HG03442 (cell line): Measurements from ENCODE around the gene BIN1.
A peak's percentile ranks its signal among the peaks of the same experiment; 100 is the strongest.
"Not testable (repeated sequence)": the region's sequence is repeated elsewhere in the genome, so short reads cannot be mapped to it uniquely, and the experiment has no call there.

Experiments
- ATAC-seq: cut with Tn5 transposase; IDR thresholded peaks from one replicate; pipeline ENCODE4 v1.9.1; 2021; ENCODE audit warnings: mild to moderate bottlenecking, moderate library complexity; ENCODE audit not compliant: unreplicated experiment

The BIN1 gene

DNA sequence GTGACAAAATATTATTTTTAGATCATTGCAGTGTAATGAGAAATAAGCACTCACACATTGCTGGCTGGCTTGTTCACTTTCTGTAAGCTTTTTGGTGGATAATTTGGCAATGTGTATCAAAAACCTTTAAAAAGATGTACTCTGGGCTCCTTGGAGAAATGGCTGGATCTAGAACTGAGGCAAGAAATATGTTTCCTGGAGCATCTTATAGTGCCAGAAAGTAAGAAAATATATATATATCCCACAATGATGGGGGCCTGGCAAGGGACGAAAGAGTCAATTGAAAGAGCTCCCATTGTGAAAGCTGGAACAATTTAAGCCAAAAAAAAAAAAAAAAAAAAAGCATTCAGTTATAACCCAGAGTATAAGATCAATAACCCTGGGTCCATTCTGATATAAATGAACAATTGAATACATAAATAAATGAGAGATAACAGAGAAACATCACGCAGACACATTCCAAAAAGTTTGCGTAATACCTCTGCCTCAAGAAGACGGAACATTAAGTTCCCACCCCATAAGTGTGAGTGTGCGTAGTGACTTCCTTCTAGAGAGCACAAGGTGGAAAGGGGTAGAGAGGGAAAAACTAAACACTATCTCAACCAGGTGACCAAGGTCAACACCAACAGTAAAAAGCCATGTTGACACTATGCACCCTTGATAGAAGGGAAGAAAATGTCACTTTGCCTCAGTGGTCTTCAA, 77.5 kb downstream of the BIN1 start:
- ATAC-seq = no peak

DNA sequence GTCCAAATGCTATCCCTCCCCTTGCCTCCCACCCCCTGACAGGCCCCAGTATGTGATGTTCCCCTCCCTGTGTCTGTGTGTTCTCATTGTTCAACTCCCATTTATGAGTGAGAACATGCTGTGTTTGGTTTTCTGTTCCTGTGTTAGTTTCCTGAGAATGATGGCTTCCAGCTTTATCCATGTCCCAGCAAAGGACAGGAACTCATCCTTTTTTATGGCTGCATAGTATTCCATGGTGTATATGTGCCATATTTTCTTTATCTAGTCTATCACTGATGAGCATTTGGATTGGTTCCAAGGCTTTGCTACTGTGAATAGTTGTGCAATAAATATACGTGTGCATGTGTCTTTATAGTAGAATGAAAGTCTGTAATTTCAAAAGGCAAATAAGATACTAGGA, 78.2 kb downstream of the BIN1 start:
- ATAC-seq = not testable (repeated sequence)

- ATAC-seq = no peak
Observed at GRCh38 chr2:127027715-127028114, 79.2 kb downstream of the BIN1 start.

GRCh38 chr2:127025359-127026166, 81.4 kb downstream of the BIN1 start:
- peak; percentile 97 for ATAC-seq

GRCh38 chr2:127024769-127025358, 82.1 kb downstream of the BIN1 start:
- no peak for ATAC-seq

DNA sequence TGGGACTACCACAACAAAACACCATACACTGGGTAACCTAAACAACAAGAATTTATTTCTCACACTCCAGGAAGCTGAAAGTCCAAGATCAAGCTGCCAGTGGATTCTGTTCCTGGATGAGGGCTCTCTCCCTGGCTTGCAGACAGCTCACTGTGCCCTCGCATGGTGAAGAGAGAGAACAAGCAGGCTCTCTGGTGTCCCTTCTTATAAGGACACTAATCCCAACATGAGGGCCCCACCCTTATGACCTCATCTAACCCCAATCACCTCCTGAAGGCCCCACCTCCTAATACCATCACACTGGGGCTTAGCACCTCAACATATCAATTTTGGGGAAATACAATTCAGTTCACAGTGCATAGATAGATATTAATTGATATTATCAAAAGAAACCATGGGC, 83.5 kb downstream of the BIN1 start:
- no peak for ATAC-seq

DNA sequence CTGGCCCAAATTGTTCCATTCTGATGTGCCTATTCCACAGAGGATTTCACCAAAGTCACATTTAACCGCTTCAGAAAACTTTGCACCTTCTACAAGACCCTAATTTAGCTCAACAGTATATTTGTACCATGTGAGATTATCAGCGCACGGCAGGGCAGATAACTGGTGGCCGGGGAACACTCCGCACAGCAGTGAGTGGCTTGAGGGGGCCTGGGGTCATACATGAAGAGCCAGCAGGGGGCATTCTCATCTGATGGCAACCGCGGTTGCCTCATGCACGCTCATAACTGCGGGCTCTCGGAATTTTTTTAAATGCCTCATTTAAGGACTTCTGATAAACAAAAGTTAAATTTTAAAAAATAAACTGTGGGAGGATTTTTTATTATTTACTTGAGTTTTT, 84.1 kb downstream of the BIN1 start:
- ATAC-seq = no peak

DNA sequence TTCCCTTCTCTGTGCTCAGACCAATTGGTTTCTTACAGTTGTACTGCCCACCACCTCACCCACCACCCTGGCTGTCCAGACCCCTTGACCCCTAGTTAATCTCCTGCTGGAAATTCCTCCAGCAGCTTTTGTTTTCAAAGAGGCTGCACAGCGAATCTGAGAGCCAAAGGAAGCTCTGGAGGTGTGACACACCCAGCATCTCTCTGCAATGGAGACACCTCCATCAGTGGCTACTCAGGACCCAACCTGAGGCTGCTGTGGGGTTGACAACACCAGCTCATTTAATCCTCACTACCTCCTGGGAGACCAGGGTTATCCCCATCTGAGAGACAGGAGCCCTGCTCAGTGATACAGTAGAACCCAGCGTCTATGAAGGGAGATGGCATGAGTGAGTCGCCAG, 86.4 kb downstream of the BIN1 start:
- ATAC-seq = no peak

GRCh38 chr2:127017548-127017947, 89.4 kb downstream of the BIN1 start:
- no peak for ATAC-seq

DNA sequence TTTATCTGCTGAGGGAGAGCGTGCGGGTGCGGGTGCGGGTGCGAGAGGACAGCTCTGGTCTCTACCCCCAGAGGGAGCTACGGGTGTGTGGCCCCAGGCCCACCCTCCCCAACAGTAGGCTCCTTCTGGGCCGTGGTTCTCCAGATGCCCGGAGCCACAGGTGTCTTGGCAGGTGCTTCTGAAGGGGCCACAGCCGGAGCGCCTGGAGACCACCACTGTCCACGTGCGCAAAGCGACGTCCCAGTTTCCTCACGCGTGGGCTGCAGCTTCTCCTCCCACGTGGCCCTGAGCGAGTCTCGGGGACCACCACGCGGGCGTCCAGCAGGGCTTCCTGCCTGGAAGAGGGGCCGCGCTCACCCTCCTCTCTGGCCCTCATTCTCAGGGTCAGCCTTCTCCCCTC, 90.6 kb downstream of the BIN1 start:
- ATAC-seq = no peak

DNA sequence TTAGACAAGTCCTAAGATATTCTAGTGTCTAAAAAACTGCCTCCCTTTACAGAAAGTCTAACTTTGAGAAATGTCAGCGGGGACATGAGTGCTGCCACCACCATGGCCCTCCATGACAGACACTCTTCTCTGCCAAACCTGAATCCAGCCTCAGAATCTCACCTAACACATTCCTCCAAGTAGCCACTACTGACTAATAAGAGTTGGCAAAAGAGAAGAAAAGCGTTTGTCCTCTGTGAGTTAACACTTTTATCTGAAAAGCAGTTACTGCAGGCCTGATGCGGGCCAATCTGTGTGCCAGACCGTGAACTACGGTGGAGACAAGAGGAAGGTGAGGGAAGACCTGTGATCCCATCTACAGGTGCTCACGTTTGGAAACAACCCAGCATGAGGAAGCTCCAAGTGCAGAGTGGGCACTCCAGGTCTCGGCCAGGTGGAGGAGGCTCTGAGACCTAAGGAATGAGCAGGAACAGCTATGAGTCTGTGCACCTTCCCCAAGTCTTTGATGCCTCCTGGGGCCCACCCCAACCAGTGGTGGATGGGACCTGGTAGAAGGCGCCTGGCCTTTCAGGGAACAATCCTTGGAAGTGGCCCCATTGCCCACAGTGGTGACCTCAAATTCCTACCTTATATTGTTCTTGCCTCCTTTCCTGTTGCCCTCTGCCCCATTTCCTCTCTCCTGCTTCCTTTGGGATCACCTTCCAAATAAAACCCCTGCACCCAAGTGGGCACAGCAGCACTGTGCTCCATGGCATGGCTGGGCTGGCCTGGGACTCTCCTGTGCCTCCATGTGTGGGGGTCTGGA, 91.6 kb downstream of the BIN1 start:
- ATAC-seq = no peak

- ATAC-seq = no peak
Observed at GRCh38 chr2:127014630-127015029, 92.3 kb downstream of the BIN1 start.

- no peak for ATAC-seq
Observed at GRCh38 chr2:127014224-127014623, 92.7 kb downstream of the BIN1 start.

- no peak for ATAC-seq
Observed at GRCh38 chr2:127012868-127013267, 94.1 kb downstream of the BIN1 start.

GRCh38 chr2:127012215-127012614, 94.7 kb downstream of the BIN1 start:
- ATAC-seq = no peak

GRCh38 chr2:127011796-127012195, 95.2 kb downstream of the BIN1 start:
- ATAC-seq = no peak

DNA sequence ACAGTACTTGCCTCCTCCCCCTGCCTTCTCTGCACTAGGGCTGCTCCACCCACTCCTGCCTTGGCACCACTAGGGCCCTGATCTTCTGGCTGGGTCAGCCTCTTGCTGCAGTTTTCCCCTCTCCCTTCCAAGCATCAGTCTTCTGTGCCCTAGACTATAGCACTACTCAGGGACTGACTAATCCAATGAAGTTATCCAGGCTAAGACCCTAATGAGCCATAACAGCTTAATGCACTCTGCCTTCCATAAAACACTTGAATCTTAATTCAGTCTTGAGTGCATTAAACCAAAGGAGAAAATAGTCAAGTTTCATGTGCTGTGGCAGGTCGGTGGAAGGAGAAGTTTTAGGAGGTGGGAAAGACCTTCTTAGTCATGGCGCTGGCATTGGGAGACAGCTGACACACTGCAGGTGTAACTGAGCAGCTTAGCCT, 95.7 kb downstream of the BIN1 start:
- no peak for ATAC-seq

GRCh38 chr2:127008265-127009015, 98.5 kb downstream of the BIN1 start:
- no peak for ATAC-seq

GRCh38 chr2:127007652-127008051, 99.3 kb downstream of the BIN1 start:
- no peak for ATAC-seq

- no peak for ATAC-seq
Observed at GRCh38 chr2:127006962-127007361, 100.0 kb downstream of the BIN1 start.
